AG09309 (cell line): ENCODE results near the gene PRCD.
"Not testable (repeated sequence)": the region's sequence is repeated elsewhere in the genome, so short reads cannot be mapped to it uniquely, and the experiment has no call there.

Source experiments
- DNase-seq: peaks from one replicate; pipeline ENCODE4 v3.0.0-alpha.2; 2010; ENCODE audit warnings: low read depth
- H3K4me3 ChIP-seq: 2 replicates; pipeline ENCODE4 v1.5.1; 2011; ENCODE audit warnings: mild to moderate bottlenecking, low read depth, low read length, moderate library complexity; ENCODE audit not compliant: control insufficient read depth
- CTCF ChIP-seq: IDR thresholded peaks from 2 replicates; pipeline ENCODE4 v1.5.1; 2011; ENCODE audit warnings: mild to moderate bottlenecking, low read depth, low read length, inconsistent platforms; ENCODE audit not compliant: insufficient read depth, control insufficient read depth; ENCODE audit errors: missing control alignments

PRCD gene

GRCh38 chr17:76504117-76504516, 35.7 kb upstream of the PRCD start:
- no peak for DNase-seq
- TF ChIP-seq CTCF, result no peak
- no peak overlapping the region for H3K4me3 ChIP-seq

- TF ChIP-seq CTCF, result peak; percentile 94
- DNase-seq, result no peak
- H3K4me3 ChIP-seq, result no peak overlapping the region
Observed at GRCh38 chr17:76506408-76507345, 33.2 kb upstream of the PRCD start.

- H3K4me3 ChIP-seq, DNase-seq: not testable (repeated sequence)
Observed at GRCh38 chr17:76508472-76509063, 31.3 kb upstream of the PRCD start.

GRCh38 chr17:76510831-76511244, 29.0 kb upstream of the PRCD start:
- H3K4me3 ChIP-seq, result no peak overlapping the region
- no peak for DNase-seq
- no peak for TF ChIP-seq CTCF

- DNase-seq, result no peak
- TF ChIP-seq CTCF, result no peak
- no peak overlapping the region for H3K4me3 ChIP-seq
Observed at GRCh38 chr17:76511668-76512365, 28.0 kb upstream of the PRCD start.

GRCh38 chr17:76512366-76513305, 27.2 kb upstream of the PRCD start:
- DNase-seq, result no peak
- H3K4me3 ChIP-seq, result no peak overlapping the region
- no peak for TF ChIP-seq CTCF
